Measurements from ENCODE around the gene SGCD.

Gene SGCD

DNA sequence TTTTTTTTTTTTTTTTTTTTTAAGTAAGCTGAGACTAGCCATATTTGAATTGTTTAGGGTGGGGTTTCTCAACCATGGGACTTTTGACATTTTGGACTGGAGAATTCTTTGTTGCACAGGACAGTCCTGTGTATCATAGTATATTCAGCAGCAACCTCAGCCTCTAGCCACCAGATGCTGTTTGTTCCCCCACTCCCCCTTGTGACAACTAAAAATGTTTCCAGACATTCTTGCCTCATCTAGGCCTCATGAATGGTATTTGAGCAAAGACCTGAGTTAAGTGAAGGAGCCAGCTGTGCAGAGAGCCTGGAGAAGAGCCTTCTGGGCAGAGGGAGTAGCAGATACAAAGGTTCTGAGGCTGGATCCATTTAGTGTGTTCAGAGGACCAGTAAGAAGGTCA is 155.9 kb downstream of the SGCD start:
- H2AFZ ChIP-seq (ENCODE audit: low read length): no peak overlapping the region
- no peaks in the 10 kb centered on the region for H3K9me3 ChIP-seq (ENCODE audit: insufficient read depth, low read depth, low read length)
- H3K36me3 ChIP-seq (ENCODE audit: insufficient read depth, low read length): no peaks in the 10 kb centered on the region
- no peaks in the 10 kb centered on the region for H4K20me1 ChIP-seq (ENCODE audit: insufficient read depth, low read length, poor library complexity, severe bottlenecking)
- H3K9me2 ChIP-seq (replicated peaks; ENCODE audit: low read depth, low read length): no peaks in the 10 kb centered on the region
- H3K4me1 ChIP-seq (ENCODE audit: insufficient read depth, low read length, poor library complexity, severe bottlenecking): no peaks in the 10 kb centered on the region
- no peaks in the 10 kb centered on the region for H3F3A ChIP-seq (ENCODE audit: low read depth)
- H3K4me2 ChIP-seq (ENCODE audit: low read depth, low read length, poor library complexity, severe bottlenecking): no peak overlapping the region
- TF ChIP-seq, protein P1, sequence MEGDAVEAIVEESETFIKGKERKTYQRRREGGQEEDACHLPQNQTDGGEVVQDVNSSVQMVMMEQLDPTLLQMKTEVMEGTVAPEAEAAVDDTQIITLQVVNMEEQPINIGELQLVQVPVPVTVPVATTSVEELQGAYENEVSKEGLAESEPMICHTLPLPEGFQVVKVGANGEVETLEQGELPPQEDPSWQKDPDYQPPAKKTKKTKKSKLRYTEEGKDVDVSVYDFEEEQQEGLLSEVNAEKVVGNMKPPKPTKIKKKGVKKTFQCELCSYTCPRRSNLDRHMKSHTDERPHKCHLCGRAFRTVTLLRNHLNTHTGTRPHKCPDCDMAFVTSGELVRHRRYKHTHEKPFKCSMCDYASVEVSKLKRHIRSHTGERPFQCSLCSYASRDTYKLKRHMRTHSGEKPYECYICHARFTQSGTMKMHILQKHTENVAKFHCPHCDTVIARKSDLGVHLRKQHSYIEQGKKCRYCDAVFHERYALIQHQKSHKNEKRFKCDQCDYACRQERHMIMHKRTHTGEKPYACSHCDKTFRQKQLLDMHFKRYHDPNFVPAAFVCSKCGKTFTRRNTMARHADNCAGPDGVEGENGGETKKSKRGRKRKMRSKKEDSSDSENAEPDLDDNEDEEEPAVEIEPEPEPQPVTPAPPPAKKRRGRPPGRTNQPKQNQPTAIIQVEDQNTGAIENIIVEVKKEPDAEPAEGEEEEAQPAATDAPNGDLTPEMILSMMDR (conservative IDR thresholded peaks at IDR 0.05; ENCODE audit: low read length): no peak
- no peak for TF ChIP-seq EZH2phosphoT487 (IDR thresholded peaks at IDR 0.05; ENCODE audit: borderline replicate concordance)
- no peak overlapping the region for H3K4me3 ChIP-seq (ENCODE audit: low read length, poor library complexity, severe bottlenecking)
- no peaks in the 10 kb centered on the region for H3K79me2 ChIP-seq (ENCODE audit: insufficient read depth, low read length)
- no peaks in the 10 kb centered on the region for H3K27me3 ChIP-seq (ENCODE audit: insufficient read depth, low read length, poor library complexity, severe bottlenecking)
- no peak overlapping the region for H3K9ac ChIP-seq (ENCODE audit: low read depth, low read length, poor library complexity, severe bottlenecking)

DNA sequence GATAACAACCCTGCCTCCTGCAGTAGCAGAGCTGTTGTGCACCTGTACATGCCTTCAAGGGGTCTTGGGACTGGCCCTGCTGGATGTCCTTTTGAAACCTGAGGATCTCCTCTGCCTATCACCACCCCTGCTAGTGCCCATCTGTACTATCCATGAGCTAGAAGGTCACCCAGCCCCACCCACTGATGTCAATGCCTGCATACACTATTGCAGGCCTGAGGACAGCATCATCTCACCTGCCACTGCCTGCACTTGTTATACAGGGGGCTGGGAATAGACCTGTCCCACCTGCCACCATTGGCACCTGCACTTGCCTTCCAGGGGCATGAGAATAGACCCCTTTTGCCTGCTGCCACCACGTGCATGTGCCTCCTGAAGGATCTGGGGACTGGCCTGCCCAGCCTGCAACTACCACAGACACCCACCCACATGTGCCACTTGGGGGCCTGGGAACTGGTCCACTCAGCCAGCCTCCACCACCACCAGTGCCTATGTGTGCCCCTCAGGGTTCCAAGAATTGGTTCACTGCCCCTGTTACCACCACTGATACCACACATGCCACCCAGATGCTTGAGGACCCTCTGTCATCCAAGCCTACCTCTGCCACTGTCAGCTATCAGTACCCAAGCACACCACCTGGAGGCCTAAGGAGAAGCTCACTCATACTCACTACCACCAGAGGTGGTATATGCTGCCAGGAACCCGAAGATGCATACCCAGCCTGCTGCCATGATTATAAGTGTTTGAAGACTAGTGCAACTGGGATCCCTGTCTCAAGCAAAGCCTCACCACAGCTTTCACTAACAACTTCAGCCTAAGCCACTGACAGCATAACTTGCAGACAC is 159.7 kb downstream of the SGCD start:
- Histone ChIP-seq H4K20me1 (ENCODE audit: insufficient read depth, low read length, poor library complexity, severe bottlenecking) (no peaks in the 10 kb centered on the region), H3K9me3 (ENCODE audit: insufficient read depth, low read depth, low read length) (no peaks in the 10 kb centered on the region), H3K4me3 (ENCODE audit: low read length, poor library complexity, severe bottlenecking) (no peak overlapping the region), H3K9ac (ENCODE audit: low read depth, low read length, poor library complexity, severe bottlenecking) (no peak overlapping the region), H3K9me2 (replicated peaks; ENCODE audit: low read depth, low read length) (no peaks in the 10 kb centered on the region), H2AFZ (ENCODE audit: low read length) (no peak overlapping the region), H3F3A (ENCODE audit: low read depth) (no peaks in the 10 kb centered on the region), H3K27me3 (ENCODE audit: insufficient read depth, low read length, poor library complexity, severe bottlenecking) (no peaks in the 10 kb centered on the region), H3K79me2 (ENCODE audit: insufficient read depth, low read length) (no peaks in the 10 kb centered on the region), H3K36me3 (ENCODE audit: insufficient read depth, low read length) (no peaks in the 10 kb centered on the region), H3K4me1 (ENCODE audit: insufficient read depth, low read length, poor library complexity, severe bottlenecking) (no peaks in the 10 kb centered on the region), H3K4me2 (ENCODE audit: low read depth, low read length, poor library complexity, severe bottlenecking) (no peak overlapping the region)
- TF ChIP-seq, protein P1 (conservative IDR thresholded peaks at IDR 0.05; ENCODE audit: low read length): no peak
- TF ChIP-seq EZH2phosphoT487 (IDR thresholded peaks at IDR 0.05; ENCODE audit: borderline replicate concordance): no peak

DNA sequence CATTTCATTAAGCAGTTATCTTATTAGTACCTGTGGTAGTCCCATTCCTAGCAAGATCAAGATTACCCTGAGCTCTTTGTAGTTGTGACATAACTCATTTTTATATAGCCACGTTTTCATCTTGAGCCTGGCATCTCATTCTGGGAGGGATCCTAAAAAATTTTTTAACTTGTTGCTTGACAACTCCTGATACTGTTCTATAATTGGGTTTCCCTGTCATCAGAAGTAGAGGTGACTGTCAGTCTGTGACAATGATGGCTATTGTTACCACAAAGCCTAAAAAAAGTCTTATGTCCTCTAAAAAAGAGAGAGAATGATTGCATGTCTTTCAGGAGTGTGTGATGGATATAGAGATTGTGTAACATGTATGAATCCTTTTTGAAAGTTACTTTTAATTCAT is 164.8 kb downstream of the SGCD start:
- Histone ChIP-seq H4K20me1 (ENCODE audit: insufficient read depth, low read length, poor library complexity, severe bottlenecking) (no peaks in the 10 kb centered on the region), H3K9ac (ENCODE audit: low read depth, low read length, poor library complexity, severe bottlenecking) (no peak overlapping the region), H3K9me2 (replicated peaks; ENCODE audit: low read depth, low read length) (no peaks in the 10 kb centered on the region), H3K4me2 (ENCODE audit: low read depth, low read length, poor library complexity, severe bottlenecking) (no peak overlapping the region), H3K27me3 (ENCODE audit: insufficient read depth, low read length, poor library complexity, severe bottlenecking) (no peaks in the 10 kb centered on the region), H3K36me3 (ENCODE audit: insufficient read depth, low read length) (no peaks in the 10 kb centered on the region), H3K9me3 (ENCODE audit: insufficient read depth, low read depth, low read length) (no peaks in the 10 kb centered on the region), H2AFZ (ENCODE audit: low read length) (no peak overlapping the region), H3K4me1 (ENCODE audit: insufficient read depth, low read length, poor library complexity, severe bottlenecking) (no peaks in the 10 kb centered on the region), H3K4me3 (ENCODE audit: low read length, poor library complexity, severe bottlenecking) (no peak overlapping the region), H3K79me2 (ENCODE audit: insufficient read depth, low read length) (no peaks in the 10 kb centered on the region), H3F3A (ENCODE audit: low read depth) (no peaks in the 10 kb centered on the region)
- TF ChIP-seq, protein P1 (conservative IDR thresholded peaks at IDR 0.05; ENCODE audit: low read length): no peak
- no peak for TF ChIP-seq EZH2phosphoT487 (IDR thresholded peaks at IDR 0.05; ENCODE audit: borderline replicate concordance)

Data from Loucy (cell line).